Stimulated activated CD8-positive, alpha-beta memory T cell treated with anti-CD3 and anti-CD28 coated beads, Interleukin-7, amount 100 ng/mL, for 1 hour (primary cell): Measurements from ENCODE around the gene NPTN.
"Not testable (repeated sequence)": the region's sequence is repeated elsewhere in the genome, so short reads cannot be mapped to it uniquely, and the experiment has no call there.

Experiments
- DNase-seq, 2 donors: peaks; one replicate each; pipeline ENCODE4 v3.0.0-alpha.2; 2020; ENCODE audit warnings: low read depth in 2 of 2

NPTN gene

DNA sequence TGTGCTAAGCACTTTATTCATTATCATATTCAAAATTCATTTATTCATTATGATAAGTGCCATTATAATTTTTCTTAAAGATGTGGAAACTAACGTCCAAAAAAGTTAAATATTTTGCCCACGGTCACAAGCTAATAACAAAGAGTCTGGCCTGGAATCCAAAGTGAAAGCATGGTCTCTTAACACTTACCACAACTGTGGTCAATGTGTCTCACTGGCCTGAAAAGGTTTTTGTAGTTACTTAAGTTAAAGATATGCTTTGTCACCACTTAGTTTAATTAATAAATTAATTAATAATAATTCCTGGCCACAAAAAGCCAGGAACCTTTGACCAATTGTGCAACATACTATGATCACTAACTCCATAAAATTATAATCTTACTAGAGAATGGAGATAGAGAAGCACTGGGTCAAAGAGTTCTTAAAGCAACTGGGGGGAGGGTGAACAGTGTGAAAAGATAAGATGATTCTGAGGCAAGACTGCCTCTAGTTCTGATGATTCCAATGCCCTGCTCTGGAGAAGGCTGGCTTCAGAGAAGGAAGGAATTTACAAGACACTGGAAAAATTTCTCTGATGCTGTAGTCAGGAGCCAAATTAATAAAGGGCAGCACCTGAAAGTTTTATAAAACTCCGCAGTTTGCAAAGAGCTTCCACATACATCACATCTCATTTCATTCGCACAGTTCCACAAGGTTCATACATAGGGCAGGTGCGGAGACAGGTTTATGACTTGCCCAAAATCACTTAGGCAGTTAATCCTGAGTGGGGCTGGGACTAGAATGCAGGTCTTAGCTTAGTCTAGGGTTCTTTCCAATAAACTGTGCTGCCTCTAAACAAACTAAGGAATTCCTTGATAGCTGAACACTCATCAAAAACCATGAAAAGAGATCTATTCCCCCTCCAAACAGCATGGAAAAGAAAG is 32.5 kb downstream of the NPTN start:
- no peak for DNase-seq

DNA sequence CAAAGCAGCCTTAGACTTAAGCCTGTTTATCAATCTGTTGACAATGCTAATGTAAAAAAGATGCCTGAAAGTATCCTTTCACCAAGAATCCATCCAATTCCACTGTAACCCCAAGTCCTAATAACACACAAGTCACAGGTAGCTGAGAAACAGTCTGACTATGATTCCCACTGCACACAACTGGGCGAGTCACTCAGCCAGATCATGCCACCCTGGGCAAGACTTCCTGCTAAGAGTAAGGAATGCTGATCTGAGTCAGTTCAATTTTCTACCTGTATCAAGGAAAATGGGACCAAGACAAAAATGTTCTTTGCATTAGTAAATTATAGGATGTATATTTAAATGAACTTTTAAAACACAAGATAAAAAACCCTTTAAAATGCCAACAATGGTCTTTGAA is 33.3 kb downstream of the NPTN start:
- no peak for DNase-seq

GRCh38 chr15:73598530-73599160 is 34.5 kb downstream of the NPTN start:
- DNase-seq = no peak

DNA sequence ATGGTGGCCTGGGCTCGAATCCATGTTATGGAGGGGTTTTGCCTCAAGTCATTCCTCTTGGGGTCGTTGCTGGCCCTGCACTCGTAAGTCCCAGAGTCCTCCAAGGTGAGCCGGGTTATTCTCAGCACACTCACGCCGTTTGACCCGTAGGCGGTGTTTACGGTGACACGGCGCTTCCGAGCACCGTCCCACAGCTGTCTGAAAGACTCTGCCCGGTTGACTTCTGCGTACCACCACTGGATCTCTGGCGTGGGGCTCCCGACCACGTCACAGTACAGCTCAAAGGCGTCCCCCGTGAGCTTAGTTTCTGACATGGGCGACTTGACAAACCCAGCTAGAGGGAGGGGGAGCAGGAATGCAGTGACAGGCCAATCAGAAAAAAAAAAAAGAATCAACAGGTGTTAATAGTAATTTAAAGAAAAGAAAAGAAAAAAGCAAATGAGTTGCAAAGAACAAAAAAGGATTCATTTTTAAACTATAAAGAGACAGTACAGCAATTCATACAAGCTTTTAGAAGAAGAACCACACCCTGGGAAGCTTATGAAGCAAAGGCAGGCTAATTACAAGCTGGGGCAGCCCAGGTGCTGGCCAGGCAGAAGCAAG is 36.1 kb downstream of the NPTN start:
- no peak for DNase-seq

DNA sequence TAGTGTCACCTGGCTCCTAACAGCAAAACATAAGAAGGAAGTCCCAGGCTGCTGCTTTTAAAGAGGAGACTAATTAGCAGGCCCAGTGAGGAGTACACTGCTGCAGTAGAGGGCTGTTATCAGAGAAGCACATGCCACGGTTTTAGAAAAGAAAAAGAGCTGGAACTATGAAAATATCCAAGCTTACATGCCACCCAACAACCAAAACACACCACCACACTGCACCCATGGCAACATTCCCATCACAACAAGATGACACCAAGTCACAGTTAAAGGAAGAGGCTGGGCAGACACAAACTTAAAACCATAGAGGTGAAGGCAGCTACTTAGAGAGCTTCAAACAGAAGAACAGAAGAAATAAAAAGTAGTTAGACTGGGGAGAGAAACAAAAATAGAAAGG is 37.0 kb downstream of the NPTN start:
- no peak for DNase-seq

- DNase-seq = no peak
These were observed 39.1 kb downstream of the NPTN start for GRCh38 chr15:73594109-73594508.

- DNase-seq = no peak
These were observed 39.7 kb downstream of the NPTN start for GRCh38 chr15:73593304-73594074.

DNA sequence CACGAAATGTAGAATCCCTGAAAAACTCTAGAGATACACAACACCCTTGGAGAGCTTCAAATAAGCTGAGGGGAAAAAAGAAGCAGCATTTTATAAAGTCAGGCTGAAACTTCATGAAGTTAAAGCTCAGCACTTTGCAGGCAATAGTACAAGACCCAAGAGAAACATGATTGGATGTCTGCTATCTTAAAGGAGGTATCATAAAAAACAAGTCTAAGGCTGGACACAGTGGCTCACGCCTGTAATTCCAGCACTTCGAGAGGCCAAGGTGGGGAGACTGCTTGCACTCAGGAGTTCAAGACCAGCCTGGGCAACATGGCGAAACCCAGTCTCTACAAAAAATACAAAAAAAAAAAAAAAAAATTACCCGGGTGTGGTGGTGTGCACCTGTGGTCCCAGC is 42.9 kb downstream of the NPTN start:
- DNase-seq = no peak

GRCh38 chr15:73589766-73590165 is 43.4 kb downstream of the NPTN start:
- DNase-seq = no peak

DNA sequence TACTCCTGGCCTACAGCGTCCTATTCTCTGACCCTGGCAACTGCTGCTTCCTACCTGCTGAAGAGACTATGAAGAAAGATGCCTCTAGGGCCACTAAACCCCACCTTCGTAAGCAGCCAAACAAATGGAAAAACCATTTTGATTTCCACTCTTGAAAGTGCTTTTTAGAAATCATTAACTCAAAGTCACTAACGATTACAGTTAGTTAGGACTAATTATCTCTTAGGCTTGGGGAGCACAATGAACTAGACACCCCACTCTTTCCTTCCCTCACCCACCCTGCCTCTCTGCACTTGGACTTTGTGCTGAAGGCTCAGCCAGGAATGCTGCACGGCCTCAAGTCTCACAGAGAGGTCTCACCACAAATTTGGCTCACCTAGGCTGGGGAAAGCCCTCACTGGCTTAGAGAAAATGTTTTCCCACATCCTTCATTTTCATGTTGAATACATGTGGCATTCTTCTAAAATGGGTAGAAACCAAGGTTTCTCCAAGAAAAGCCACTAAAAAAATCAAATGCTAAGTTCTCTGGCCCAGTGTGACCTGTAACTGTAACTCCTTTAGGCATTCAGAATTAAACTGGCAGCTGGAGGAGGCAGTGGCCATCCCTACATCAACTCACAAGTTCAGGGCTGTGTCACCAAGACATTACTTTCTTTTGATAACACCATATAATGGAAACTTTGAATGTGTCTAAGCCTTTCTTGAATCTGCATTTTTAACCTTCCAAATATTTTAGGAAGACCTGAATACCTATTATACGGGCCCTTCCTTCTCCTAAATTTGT is 47.1 kb downstream of the NPTN start:
- no peak for DNase-seq

DNA sequence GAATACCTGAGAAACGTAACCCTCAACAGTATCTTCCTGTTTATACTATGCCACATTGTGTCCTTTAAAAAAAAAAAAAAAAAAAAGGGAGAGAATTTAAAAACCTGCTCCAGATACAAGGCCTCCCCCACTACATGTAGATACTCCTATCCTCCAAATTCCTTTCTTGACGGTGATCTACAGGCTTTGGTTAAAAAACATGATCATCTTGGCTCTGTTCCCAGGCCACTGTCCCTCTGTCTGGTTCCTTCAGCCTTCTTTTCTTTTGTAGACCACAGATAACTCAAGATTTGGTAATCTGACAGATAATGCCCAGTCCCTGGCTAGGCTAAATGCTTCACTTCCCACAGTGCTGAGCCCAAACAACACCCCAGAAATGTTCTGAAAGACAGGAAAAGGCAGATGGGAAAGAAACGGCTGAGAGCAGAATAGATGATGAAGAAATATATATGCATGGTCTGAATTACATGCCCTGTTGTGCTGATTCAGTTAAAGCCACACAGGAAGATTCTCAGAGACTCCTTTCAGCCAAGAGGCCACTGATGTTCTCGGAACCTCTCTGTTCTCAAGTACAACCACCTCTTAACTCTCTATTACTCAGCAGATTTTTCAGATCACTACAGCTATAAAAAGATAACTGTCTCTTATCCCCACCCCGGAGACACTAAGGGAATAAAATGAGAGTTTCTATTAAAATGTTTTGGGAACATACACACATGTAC is 48.3 kb downstream of the NPTN start:
- DNase-seq = no peak

DNA sequence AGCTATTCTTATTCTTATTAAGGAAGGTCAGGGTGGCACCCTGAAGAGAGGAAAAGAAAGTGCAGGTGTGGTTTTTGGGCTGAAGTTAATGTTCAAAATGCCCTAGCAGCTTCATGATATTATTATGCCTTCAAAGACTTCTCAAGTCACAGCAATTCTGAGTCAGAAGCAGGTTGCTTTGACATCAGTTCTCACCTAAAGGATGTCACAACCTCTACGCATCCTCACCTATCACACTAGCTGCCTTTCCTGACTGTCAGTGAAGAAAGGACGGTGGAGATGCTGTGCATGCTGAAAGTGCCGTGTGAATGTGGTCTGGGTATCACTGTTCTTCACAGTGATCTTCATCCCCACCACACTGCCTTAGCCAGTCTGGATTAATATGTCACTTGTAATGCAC is 49.6 kb downstream of the NPTN start:
- DNase-seq = no peak

DNA sequence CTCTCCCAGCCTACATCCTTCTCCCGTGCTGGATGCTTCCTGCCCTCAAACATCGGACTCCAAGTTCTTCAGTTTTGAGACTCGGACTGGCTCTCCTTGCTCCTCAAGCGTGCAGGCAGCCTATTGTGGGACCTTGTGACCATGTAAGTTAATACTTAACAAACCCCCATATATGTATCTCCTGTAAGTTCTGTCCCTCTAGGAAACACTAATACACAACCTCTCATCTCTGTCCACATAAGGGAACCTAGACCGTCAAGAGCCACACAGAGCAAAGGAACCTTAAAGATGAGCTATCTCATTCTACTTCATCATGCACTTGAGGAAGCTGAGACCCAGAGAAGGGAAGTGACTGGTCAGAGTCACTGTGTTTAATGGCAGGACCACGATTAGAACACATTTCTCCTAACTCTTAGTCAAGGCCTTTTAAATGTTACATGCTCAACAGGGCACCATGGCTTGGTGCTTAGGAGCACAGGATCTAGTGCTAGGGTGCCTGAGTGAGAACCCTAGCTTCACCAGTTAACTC is 50.3 kb downstream of the NPTN start:
- DNase-seq = no peak

DNA sequence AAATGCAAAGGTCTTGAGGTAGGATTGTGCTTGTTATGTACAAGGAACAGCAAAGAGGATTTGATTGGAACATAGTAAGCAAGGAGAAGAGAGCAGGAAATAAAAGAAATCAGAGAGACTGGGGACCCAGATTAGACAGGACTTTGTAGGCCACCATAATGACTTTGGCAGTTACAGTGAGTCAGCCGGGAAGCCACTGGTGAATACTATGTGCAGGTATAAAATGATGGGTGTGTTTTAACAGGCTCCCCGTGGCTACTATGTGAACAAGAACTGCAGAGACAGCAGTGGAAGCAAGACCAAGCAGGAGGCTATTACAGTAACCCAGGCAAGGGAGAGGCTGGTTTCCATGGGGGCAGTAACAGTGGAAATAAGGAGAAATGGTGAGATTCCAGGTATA is 55.2 kb downstream of the NPTN start:
- DNase-seq = no peak

GRCh38 chr15:73577593-73577992 is 55.6 kb downstream of the NPTN start:
- not testable (repeated sequence) for DNase-seq

DNA sequence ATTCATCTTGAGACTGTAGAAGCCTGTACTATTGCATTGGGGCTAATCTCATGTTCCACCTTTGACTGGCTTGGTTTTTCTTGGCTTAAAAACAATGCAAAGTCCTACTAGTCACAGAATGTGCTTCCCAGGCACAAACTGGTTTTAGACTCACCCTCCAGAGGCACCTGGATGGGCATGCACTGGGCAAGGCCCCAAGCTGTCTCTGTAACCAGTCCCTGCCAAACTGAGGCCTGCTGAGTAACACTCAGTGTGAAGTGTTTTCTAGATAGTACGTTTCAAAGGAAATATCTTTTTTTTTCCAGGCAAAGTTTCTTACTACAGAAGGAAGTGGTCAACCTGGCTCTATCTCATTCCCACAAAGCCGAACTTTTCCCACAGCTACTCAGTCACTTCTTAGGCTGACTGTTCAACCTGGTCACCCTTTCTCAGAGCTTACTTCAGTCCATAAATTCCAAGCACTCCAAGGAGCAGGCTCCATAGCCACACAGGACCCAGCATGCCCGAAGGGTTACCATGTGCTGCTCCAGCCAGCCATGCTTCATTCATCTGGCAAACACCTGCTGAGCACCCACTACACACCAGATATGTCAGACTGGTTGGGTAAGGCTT is 57.4 kb downstream of the NPTN start:
- DNase-seq = no peak

DNA sequence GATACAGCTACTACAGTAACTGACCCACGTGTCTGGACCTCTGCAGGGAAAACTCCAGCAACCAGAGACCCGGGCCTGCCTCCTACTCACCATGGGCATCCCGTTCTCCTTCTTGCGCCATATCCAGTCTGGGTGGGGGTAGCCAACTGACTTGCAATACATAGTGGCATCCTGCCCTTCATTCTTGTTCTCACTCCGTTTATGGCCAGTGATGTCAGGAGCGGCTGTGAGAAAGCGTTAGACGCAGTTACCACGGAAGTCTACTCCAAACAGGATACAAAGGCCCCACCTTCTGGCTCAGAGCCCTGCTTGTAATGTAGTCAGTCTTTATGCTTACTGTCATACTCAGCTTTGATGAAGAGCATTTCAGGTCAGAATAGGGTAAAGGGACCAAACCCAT is 59.6 kb downstream of the NPTN start:
- DNase-seq = no peak

DNA sequence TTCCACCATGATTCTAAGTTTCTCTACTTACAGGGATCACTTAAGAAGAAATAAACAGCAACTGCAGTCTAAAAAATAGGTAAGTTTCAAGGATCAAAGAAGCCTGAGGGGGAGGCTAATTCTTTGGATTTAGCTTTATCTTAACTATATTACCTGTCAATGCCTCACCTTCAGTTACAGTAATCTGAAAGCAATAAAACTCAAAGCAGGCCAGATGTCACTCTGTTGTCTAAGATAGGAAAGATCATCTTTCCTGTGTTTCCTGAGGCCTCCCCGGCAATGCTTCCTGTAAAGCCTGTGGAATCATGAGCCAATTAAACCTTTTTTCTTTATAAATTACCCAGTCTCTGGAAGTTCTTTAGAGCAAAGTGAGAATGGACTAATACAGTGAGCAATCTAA is 60.2 kb downstream of the NPTN start:
- no peak for DNase-seq

DNA sequence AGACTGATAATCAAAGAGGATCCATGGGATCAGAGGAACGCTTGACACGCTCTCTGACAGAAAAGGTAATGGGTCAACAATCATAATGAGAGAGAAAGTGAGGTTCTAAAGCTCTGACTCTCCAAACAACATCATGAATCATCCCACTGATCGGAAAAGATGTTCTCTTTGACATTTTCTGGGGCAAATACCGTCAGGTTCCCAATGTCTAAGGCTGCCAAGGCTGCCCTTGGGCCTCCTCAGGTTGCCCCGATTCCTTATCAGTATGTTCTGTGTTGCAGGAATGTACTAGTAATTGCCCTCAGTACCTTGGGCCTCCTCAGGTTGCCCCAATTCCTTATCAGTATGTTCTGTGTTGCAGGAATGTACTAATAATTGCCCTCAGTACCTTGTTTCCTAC is 60.9 kb downstream of the NPTN start:
- no peak for DNase-seq

DNA sequence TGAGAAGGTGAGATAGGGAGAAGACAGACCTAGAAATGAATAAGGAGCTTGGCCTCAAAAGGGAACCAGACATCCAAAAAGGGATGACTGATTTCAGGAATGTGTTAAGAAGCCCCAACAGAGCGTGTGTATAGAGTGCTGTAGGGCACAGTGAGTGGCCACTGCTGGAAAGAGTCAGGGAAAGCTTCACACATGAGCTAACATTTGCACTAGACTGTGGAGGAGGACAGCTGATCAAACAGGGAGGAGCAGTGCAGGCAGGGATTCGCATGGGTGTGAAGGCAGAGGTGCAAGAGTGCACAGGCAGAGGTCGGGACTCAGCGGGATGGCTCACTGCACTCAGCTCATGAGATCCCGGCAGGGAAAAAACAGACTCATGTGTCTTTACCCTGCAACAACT is 61.8 kb downstream of the NPTN start:
- no peak for DNase-seq
